HG03457 (cell line): ENCODE measurements around the gene ZNF444.

ENCODE experiments used
- ATAC-seq: cut with Tn5 transposase; IDR thresholded peaks from one replicate; pipeline ENCODE4 v1.9.1; 2021; ENCODE audit warnings: moderate number of reproducible peaks; ENCODE audit not compliant: unreplicated experiment

Gene ZNF444

DNA sequence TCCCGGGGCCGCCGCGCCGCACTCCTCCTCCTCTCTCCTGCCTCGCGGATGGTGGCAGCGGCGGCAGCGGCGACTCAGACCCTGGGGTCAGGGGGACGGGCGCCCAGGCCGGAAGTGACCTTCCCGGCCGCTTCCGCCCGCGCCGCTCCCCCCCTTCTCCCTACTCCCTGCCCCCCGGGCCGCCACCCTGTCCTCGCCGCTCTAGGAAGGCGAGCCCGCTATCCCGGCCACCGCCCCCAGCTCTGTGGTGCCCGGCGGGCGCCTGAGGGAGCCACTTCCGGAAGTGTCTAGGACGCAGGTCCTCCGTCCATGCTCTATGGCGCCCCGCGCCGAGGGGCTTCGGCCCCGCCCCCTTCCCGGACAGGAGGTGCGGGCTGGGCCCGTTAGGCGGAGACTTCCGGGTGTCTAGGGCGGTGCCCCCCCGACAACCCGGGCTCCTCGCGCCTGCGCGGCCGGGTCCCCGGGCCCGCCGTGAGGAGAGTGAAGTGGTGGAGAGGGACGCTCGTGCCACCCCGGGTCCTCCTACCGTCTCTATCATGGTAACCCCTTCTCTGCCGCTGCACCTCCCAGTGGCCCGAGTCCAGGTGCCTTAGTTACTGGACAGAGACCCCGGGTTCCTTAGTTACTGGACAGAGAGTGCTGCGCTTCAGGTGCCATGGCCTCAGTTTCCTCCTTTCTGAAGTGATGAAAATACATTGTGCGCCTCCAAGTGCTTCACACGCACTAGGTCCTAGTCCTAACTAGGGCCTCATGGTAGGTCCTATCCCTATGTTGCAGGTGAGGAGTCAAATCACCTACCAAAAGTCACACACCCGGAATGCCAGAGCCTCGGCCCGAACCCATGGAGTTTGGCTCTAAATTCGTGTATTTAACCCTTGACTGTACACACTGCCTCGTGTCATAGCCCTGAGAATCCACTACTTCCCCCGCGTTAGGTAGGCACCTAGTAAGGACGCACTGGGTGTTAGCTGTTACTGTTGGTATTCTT, 19.6 kb upstream of the ZNF444 start, which contains the start of gene ZNF787:
ZNF787 (minus strand) TSS at position 116 of the 988 bp plus-strand sequence. CDS start 18,078 bp downstream, outside the sequence.
- peak; percentile 81 for ATAC-seq

DNA sequence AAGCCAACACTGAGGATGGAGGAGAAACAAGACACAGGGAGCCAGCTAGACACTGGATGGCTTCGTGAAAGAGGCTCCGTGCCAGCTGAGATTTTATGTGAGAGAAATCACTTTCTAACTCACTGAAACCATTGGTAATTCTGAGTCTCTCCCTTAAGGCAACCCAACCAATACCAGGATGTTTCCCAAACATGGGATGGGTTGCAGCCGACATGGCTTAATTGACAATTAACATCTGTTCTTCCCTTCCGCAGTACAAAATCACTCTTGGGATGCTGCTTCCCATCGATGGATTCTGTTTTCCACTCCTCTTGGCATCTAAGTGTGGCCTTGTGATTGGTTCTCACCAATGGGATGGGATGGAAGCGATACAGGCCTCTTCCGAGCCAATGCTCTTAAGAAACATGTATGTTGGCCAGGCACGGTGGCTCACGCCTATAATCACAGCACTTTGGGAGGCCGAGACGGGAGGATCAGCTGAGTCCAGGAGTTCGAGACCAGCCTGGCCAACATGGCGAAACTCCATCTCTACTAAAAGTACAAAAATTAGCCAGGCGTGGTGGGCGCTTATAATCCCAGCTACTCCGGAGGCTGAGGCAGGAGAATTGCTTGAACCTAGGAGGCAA, 17.7 kb upstream of the ZNF444 start:
- ATAC-seq, result no peak

DNA sequence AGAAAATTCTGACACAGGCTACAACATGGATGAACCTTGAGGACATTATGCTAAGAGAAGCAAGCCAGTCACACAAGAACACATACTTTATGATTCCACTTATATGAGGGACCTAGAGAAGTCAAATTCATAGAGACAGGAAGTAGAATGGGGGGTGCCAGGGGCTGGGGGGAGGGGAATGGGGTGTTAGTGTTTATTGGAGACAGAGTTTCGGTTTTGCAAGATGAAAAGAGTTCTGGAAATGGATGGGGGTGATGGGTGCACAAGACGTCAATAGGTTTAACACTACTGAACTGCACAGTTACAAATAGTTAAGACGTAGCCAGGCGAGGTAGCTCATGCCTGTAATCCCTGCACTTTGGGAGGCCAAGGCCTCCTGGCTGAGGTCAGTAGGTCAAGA, 16.5 kb upstream of the ZNF444 start:
- ATAC-seq, result no peak

DNA sequence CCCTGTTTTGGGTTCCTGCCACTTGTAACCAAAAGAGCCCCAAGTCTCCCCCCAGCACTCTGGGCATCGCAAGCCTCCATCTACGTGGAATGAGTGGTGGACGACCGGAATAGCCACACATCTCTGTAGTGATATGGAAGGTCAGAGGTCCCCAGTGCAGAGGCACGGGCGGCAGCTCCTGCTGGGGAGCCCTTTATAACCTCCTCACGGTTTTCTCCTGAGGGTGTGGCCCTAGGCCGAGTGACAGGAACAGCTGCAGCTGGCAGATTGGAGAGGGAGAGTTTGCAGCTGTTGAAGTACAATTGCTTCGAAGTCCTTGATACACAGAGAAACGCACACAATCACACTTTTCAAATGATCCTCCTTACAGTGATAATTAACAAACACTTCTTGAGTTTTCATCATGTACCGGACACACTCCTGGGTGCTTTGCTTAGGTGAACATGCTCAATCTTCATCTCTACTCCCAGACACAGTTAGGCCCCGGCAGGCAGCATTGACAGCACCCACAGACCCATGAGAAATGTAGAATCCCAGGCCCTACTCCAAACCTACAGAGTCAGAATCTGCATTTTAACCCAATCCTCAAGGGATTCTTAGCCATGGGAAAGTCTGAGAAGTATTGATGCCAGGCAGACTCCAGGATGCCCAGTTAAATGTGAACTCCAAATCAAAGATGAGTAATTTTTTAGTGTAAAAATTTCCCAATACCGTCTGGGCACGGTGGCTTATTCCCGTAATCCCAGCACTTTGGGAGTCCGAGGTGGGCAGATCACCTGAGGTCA, 15.1 kb upstream of the ZNF444 start:
- no peak for ATAC-seq

DNA sequence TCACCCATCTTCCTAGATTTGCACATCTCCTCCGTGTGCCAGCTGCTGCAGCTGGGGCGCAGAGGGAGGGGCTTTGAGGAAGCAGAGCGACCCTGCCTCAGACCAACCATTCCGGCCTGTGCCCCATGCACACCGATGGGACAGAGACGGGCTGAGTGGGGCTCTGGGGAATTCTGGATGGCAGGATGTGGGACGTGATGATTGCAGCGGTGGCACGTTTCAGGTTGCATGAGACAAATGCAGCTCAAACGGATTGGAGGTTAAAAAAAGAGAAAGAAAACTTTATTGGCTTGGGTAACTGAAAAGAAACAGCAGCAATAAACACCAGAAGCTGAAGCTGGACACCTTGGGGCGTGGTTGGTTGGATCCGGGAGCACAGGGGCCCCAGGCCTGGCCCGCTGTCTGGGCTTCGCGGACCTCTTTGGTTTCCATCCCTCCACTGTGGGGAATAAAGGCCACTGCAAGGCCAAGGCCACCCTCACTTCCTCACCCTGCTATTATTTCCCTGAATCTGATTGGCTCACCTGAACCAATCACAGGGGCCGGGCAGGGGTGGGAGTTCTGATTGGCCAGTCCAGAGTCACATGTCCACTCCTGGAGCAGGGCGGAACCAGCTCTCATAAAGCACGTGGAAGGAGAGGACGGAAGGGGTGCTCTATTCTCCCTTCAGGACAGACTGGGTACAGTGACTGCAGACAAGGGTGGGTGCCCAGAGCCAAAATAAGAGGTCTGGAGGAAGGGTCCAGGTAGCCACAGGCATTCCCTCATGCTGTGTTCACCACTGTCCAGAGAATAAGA, 13.9 kb upstream of the ZNF444 start:
- no peak for ATAC-seq

DNA sequence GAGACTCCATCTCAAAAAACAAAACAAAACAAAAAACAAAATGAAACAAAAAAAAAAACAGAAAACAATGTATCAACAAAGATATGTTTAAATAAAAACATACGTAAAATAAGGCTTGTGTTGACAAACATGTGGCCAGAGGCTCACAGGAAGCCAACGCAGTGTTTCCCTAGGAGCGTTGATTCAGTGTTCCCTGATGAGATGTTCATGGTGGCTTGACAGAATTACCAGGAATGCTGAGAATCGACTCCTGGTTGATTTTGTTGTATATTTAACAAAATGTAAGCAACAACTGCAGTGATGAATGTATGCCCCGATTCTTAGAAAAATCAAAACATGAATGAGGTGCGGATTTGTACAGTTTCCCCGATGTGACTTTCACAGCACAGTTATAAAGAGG, 11.1 kb upstream of the ZNF444 start:
- ATAC-seq, result no peak

DNA sequence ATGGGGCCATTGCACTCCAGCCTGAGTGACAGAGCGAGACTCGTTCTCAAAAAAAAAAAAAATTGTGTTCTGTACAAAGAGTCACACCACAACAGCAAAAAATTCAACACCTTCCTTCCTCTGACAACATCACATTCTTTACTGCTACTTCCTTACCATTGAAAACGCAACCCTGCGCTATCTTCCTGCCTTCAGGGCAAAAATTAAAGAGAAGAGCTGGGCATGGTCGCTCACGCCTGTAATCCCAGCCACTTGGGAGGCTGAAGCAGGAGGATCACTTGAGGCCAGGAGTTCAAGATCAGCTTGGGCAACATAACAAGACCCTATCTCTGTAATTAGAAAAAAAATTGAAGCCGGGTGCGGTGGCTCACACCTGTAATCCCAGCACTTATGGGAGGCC, 9.4 kb upstream of the ZNF444 start:
- ATAC-seq, result no peak

DNA sequence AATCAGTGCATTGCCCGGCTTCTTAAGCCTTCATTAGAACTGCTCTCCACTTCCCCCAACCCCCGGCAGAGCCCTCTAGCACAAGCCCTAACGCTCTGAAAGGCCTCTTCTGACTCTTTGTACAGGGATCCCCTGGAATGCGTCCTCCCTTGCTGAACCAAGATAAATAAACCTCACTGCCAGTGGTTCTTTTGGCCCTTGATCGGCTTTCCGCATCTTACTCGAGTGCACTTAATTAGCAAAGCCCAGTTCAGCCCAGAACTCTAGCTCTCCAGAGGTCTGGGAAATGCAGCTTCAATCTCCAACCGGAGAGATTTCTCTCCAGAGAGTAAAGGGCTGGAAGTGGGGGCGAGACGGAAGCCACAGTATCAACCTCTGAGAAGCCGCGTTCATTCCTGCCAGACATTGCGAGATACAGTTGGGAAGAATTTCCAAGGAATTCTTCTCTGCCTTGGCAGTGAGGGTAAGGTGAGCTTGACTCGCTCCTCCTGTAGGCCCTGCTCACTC, 8.7 kb upstream of the ZNF444 start:
- ATAC-seq, result no peak

DNA sequence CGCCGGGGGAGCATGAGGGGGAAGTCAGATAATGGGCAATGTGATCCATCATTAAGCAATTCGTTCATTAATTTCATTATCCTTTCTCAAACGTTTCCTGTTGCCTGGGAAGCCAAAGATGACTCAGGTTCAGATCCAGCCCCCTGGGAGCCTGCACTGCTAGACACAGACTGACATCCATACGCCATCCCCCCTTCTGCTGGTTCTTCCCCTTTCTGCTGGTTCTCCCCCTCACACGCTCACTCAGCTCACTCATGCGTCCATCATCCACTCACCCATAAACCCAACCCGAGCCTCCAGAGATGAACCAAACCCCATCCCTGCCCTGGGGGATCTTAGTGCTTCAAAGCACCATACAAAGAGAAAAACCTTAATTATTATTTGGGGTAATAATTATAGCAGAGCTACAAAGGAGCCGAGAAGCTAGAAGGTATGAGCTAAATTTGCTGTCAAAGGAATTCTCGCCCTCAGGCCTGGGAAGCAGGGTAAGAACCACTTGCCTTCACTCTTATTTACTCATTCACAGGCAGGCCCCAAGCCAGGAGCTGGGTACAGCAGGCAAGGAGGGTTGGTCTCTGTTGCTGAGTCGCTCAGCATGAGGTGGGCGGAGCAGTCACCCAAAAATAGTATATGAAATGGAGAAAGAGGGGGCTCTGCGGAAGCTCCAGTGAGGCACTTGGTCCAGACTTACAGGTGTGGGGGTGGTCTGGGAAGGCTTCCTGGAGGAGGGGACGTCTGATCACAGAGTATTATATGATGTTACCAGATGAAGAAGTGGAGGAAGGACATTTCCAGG, 7.0 kb upstream of the ZNF444 start:
- peak; percentile 64 for ATAC-seq

DNA sequence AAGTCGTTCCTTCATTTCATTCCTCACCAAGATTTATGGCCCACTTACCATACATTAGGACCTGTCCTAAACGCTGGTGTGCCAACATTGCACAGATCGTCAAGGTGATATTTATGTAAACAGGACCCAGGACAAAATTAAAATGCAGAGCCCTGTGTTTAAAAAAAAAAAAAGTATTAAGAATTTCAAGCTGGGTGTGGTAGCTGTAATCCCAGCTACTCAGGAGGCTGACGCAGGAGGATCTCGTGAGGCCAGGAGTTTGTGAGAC, 6.5 kb upstream of the ZNF444 start:
- ATAC-seq, result no peak

DNA sequence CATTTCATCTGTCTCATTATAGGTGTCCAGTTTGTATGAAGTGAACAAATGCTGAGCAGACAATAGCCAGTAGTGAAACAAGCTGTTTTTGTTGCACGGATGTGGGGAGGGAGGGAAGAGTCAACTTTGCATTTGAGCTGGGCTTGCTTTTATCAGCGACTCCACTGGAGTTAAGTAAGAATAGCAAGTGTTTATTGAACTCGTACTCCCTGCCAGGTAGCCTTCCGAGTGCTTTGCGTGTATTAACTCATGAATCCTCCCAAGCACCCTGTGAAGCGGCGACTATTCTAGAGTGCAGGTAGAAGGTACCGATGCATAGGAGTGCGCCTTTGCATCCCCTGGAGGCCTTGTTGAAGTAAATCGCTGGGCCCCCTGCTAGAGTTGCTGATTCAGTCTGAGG, 4.7 kb upstream of the ZNF444 start:
- no peak for ATAC-seq

DNA sequence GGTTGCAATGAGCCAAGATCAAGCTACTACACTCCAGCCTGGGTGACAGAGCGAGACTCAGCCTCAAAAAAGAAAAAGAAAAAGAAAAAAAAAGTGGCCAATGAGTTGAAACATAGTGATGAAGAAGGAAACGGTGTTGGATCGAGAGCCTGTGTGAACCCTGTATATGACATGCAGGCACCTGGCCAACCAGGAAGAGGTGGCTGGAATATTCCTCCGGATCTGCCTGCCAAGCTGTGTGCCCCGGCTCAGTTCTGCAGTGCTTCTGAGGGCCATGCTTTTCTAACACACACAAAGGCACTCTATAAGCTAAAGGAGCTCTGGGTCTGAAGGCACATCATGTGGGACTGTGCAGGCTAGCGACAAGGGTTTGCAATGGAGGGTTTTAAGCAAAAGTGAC, 3.7 kb upstream of the ZNF444 start:
- ATAC-seq, result no peak

DNA sequence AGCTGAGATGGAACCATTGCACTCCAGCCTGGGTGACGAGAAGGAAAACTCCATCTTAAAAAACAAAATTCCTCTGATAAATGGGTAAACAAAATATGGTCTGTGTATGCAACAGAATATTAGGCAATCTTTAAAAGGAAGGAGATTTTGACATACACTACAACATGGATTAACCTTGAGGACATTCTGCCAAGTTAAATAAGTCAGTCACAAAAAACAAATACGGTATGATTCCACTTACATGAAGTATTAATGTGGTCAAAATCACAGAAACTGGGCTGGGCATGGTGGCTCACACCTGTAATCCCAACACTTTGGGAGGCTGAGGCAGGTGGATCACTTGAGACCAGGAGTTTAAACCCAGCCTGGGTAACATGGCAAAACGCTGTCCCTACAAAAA, 3.0 kb upstream of the ZNF444 start:
- ATAC-seq, result no peak

DNA sequence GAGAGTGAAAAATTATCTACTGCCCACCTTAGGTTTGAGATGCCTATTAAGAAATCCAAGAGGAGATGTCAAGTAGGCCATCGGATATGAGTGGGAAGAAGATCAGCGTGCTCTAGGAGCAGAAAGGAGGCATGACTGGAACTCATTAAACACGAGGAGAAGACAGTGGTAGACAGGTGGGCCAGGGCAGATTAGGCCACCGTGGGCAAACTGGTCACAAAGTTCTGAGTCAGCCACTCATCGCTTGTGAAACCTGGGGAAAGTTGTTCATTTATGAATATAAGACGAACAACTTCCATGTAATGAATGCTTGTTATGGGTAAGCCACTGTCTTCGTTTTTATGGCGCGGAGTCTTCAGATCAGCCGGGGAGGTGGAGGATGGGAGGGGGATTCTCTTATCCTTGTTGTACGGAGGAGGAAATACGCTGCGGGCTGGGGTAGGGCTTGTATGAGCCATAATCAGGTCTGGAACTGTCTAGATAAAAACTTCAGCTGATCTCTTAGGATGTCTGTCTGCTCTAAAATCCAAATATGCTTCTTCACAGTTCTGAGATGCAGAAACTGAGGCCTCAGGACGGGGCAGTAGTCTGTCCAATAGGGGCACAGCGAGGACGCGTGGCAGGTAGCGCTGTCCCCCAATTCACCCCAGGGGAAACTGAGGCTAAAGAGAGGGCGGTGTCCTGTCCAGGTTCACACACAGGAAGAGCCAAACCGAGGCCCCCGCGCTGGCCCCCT, 1.1 kb upstream of the ZNF444 start:
- no peak for ATAC-seq

DNA sequence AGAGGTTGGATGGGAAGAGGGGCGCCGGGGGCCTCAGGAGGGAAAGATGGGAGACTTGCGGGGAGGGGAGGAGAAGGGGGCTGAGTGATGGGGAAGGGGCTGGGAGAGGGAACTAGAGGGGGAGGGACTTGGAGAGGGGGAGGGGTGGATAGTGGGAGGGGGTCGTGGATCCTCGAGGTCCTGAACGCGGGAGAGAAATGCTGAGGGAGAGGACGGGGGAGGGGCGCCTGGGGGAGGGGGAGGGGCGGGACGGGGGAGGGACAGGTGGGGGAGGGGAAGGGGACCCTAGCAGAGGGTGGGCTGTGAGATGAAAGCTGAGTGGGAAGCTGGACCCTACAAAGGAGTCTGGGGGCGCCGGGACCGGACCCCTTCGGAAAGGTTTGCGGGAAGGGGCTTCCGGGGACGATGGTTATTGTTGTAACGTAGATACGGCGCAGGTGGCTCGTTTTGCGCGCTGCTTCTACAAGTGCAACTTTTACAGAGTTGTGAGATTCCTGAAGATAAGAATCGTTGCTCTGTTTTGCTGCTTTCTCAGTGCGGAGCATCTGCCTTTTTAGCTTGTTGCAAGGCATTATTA, 418 bp downstream of the ZNF444 start:
- no peak for ATAC-seq

DNA sequence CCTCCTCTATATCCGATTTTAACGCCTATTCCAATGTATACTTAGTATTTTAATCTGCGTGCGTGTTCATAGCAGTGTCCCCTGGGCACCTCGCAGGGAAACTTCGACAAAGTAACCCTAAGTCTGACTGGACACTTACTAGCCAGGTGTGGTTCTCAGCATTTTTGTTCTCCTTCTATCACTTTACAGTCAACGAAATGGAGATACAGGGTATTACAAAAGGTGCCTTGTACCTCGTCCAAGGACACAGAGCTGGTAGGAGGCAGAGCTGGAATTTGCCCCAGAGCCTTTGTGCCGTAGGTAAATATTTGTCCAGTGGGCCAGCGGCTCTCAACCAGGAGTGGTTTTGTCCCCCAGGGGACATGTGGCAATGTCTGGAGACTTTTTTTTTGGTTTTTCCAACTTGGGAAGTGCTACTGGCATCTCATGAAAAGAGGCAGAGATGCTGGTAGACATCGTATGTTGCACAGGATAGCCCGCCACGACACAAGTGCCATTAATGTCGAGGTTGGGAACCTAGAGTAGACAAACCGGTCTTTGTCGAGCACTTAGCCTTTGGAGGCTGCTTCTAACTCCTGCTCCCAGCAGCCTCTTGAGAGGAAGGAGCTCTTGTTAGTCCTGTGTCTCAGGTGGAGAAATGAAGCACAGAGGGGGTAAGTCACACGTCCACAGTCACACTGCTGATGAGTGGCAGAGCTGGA, 1.1 kb downstream of the ZNF444 start:
- ATAC-seq, result no peak

DNA sequence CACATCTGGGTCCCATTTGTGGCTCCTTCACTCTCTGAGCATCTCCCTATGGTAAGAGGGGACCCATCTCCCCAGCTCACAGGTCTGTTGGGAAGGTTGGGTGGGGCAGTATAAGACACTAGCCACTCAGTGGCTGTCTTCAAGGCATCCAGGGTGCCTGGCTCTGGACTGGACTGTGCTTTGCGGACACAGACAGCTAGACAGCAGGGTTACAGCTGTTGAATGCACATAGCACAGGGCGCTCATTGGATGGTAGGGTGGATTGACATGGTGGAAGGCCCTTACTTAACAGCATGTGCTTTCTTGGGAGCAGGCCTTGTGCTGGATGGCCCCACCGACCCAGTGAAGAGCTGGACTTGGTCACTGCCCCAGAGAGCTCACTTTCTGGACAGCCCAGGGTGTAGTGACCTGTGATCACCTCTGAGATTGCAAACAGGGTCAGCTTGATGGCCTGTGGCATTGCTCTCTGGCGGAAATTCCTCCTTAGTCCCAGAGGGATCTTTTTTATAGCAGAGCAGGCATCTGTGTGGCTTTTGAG, 1.9 kb downstream of the ZNF444 start:
- ATAC-seq, result no peak

DNA sequence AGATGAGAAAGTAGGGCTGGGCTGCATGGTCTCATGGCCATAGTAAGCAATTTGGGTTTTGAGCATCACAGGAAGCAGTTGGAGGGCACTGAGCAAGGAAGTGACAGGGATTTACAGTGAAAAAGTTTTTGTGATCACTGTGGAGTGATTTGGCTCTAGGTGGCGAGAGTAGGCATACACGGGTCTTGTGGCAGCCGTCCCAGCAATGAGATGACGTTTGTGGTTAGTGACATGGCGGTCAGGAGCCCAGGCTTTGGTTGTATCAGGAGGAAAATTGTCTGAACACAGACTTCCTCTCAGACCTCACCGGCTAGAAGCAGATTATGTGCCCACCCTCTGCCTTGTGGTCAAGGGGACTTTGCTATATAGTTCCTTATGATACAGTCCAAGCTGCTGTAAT, 3.3 kb downstream of the ZNF444 start:
- ATAC-seq, result no peak
